Measurements from ENCODE around the gene INSC. TPM values are rescaled to one million over a fixed set of nuclear protein-coding genes. Genes with fewer than 3 reads are reported as not detected.

INSC gene
- total and polyA plus RNA-seq, 5 experiments from 2014 or later, result 0.16 to 0.60 TPM; not detected in 3

DNA sequence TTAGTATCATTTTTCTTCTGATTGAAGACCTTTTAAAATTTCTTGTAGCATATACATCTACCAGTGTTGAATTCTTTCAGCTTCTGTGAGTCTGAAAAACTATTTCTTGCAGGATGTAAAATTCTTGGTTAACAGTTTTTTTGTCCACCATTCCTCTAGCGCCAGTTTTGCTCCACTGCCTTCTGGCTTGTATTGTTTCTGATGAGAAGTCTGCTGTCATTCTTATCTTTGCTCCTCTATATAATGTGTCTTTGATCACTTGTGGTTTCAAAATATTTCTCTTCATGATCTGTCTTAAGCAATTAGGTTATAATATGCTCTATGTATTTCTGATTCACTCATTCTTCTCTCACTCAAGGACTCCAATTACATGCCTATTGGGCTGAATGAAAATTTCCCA, 152.3 kb downstream of the INSC start:
- Mint-ChIP-seq H3K9me3 (peaks cover 2 to 33% (median 17%) of the 10 kb centered on the region in 9 donors), H3K4me3 (no peak overlapping the region), H3K27ac (no peak overlapping the region)

DNA sequence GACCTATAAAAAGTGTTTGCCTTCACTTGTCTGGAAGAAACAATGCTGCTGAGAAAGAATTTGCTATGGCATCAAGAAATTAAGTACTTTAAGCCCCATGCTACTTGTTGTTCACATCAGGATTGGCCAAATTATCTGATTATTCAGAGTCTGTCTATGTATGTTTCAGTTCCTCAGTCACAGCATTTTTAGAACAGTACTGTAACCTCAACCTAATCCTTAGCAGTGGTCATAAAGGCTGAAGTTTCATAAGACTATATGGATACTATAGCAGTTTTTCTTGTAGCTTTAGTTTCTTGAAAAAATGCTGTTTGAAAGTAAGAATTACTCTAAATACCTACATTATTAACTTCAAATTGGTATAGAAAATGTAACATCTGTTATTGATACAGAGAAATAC, 153.9 kb downstream of the INSC start:
- Mint-ChIP-seq H3K27me3 (peaks cover 6 to 18% (median 8%) of the 10 kb centered on the region in 5 donors), H3K27ac (no peak overlapping the region), H3K36me3 (peaks cover 0 to 19% (median 2%) of the 10 kb centered on the region in 3 donors), H3K4me1 (no peaks in the 10 kb centered on the region), H3K4me3 (no peak overlapping the region), H3K9me3 (peaks cover 2 to 40% (median 17%) of the 10 kb centered on the region in 9 donors)
- DNase-seq (no peak), ATAC-seq (no peak)
- POLR2A ChIA-PET, result no interaction called here

More for the DNA sequence above, 152.3 kb downstream of the INSC start:
- no peak for ATAC-seq
- peaks cover 0 to 9% (median under 1%) of the 10 kb centered on the region in 5 donors for H3K27me3 Mint-ChIP-seq
- no peak for DNase-seq
- peaks cover 0 to 19% (median 2%) of the 10 kb centered on the region in 3 donors for H3K36me3 Mint-ChIP-seq
- no peaks in the 10 kb centered on the region for H3K4me1 Mint-ChIP-seq
- POLR2A ChIA-PET, result no interaction called here

DNA sequence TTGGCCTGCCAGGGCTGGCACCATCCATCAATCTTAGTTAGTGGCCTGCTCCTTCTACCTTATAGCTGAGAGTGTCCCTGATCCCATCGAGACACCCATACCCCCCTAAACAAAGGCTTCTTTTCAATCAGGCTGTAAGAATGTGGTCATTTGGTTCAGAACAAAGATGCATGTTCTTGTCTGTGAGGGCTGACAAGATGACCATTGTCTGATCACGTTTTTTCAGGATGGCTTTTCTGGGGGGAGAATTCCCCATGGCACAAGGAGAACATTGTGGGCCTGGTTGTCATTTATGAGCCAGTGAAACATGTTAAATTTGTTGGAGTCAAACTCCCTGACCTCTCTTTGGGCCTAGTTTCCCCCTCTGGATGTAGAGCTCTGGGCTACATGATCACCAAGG, 160.4 kb downstream of the INSC start:
- no peak overlapping the region for H3K4me3 Mint-ChIP-seq
- peaks cover 0 to 9% (median 0%) of the 10 kb centered on the region in 9 donors for H3K9me3 Mint-ChIP-seq
- DNase-seq (no peak), ATAC-seq (no peak)
- H3K27me3 Mint-ChIP-seq, result peaks cover 21 to 46% (median 26%) of the 10 kb centered on the region in 5 donors
- no peaks in the 10 kb centered on the region for H3K4me1 Mint-ChIP-seq
- no peaks in the 10 kb centered on the region for H3K36me3 Mint-ChIP-seq
- POLR2A ChIA-PET, result no interaction called here
- no peak overlapping the region for H3K27ac Mint-ChIP-seq

DNA sequence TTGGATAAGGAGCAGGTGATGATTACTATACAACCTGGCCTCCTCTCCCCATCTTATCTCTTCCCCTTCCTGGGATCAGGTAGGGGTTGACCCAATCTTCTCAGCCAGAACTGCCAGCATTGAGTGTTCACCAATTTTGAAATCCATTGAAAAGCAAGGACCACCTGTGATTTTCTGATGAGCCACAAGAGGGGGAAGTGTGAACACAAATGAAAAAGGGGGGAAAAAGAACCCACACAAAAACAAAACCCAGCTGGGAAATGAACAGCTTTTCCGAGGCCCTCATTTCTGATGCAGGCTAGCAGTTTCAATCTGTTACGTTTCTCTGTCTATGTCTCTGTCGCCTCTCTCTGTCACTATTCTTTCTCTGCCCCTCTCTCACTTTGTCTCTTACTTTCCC, 161.9 kb downstream of the INSC start:
- peaks cover 0 to 9% (median 0%) of the 10 kb centered on the region in 9 donors for H3K9me3 Mint-ChIP-seq
- DNase-seq (no peak), ATAC-seq (no peak)
- H3K27ac Mint-ChIP-seq, result no peak overlapping the region
- H3K27me3 Mint-ChIP-seq, result peaks cover 21 to 46% (median 29%) of the 10 kb centered on the region in 5 donors
- H3K36me3 Mint-ChIP-seq, result no peaks in the 10 kb centered on the region
- H3K4me3 Mint-ChIP-seq, result no peak overlapping the region
- POLR2A ChIA-PET, result no interaction called here
- H3K4me1 Mint-ChIP-seq, result no peaks in the 10 kb centered on the region

DNA sequence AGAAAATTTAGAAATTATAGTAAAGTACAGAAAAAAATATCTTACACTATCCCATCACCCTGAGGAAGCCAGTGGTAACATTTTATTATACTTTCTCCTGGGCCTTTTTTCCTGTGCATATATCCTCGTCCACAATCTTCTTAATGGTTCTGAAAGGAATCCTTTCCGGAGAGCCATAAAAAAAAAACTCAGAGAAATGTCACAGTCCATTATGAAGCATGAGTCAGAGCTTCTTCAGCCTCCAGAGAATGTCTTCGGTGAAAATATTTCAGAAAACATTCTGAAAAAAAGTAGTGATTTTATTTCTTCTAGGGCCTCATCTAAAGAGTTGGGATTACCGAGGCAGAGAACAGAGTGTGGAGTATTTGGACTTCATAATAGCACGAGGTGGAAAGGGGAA, 163.4 kb downstream of the INSC start:
- Mint-ChIP-seq H3K27me3 (peaks cover 24 to 50% (median 29%) of the 10 kb centered on the region in 5 donors), H3K4me3 (no peak overlapping the region), H3K9me3 (peaks cover 0 to 2% (median 0%) of the 10 kb centered on the region in 9 donors), H3K4me1 (no peaks in the 10 kb centered on the region), H3K36me3 (no peaks in the 10 kb centered on the region), H3K27ac (no peak overlapping the region)
- DNase-seq (no peak), ATAC-seq (no peak)
- POLR2A ChIA-PET, result no interaction called here

DNA sequence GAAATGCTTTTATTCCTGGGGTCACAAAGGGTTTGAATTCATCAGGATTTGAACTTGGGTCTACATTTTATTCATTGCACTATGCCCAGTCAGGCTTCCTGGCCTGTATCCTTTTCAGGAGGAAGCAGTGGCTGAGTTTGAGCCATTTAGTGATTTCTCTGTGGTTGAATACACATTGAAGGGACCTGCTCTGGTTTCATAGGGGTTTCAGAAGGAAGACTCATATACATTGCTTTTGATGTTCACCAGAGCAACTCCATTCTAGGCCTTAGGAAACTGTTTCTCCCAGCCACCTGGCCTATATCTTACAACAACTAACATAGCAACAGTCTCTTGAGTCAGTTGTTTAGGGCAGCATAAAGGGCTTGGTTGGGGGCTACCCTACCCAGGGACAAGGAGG, 165.7 kb downstream of the INSC start:
- POLR2A ChIA-PET, result no interaction called here

DNA sequence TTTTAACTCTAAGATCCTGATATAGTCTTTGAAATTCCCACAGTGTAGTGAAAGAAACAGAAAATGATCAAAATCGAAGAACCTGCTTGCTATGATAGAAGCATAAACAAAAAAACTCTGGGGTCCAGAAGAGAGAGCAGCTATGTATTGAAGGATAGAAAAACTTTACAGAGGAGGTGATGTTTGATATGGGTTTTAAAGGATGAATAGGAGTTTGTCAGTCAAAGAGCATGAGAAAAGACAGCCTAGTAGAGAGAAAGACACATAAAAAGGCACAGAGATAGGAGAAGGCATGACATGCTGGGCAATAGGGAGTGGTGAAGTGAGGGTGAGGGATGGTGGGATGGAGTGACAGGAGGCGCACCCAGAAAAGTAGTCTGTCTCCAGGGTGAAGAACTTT, 168.0 kb downstream of the INSC start:
- DNase-seq (no peak), ATAC-seq (no peak)
- Mint-ChIP-seq H3K9me3 (peaks cover 0 to 2% (median 0%) of the 10 kb centered on the region in 9 donors), H3K4me3 (no peak overlapping the region), H3K27ac (no peak overlapping the region), H3K4me1 (no peaks in the 10 kb centered on the region), H3K36me3 (no peaks in the 10 kb centered on the region), H3K27me3 (peaks cover 14 to 28% (median 17%) of the 10 kb centered on the region in 5 donors)
- POLR2A ChIA-PET, result no interaction called here

More for the DNA sequence above, 165.7 kb downstream of the INSC start:
- no peak for ATAC-seq
- H3K9me3 Mint-ChIP-seq, result peaks cover 0 to 2% (median 0%) of the 10 kb centered on the region in 9 donors
- H3K4me3 Mint-ChIP-seq, result no peak overlapping the region
- H3K4me1 Mint-ChIP-seq, result no peaks in the 10 kb centered on the region
- peaks cover 16 to 35% (median 22%) of the 10 kb centered on the region in 5 donors for H3K27me3 Mint-ChIP-seq
- H3K36me3 Mint-ChIP-seq, result no peaks in the 10 kb centered on the region
- no peak for DNase-seq
- no peak overlapping the region for H3K27ac Mint-ChIP-seq

DNA sequence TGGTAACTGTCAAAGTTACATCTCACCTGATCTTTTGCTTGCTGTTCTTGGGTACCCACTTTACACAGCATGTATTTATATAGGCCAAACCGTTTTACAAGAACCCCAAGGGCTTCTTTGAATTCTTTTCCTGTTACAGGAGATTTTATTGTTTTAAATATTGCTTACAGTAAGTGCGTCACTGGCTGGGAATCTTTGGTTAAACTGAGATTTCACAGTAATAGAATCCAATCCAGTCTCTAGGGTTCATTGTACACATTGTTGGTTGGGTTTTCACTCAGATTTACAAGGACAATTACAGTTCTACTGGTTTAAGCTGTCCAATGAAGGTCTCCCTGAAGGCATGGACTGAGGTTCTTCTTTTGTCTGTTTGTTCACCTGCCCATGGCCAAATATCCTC, 171.7 kb downstream of the INSC start:
- H3K27me3 Mint-ChIP-seq, result peaks cover 11 to 31% (median 14%) of the 10 kb centered on the region in 5 donors
- no peak overlapping the region for H3K27ac Mint-ChIP-seq
- peaks cover 0 to 2% (median 0%) of the 10 kb centered on the region in 4 donors for H3K4me1 Mint-ChIP-seq
- no peak for DNase-seq
- POLR2A ChIA-PET, result no interaction called here
- H3K36me3 Mint-ChIP-seq, result no peaks in the 10 kb centered on the region
- ATAC-seq, result no peak
- H3K9me3 Mint-ChIP-seq, result peaks cover 0 to 2% (median 0%) of the 10 kb centered on the region in 9 donors
- no peak overlapping the region for H3K4me3 Mint-ChIP-seq

DNA sequence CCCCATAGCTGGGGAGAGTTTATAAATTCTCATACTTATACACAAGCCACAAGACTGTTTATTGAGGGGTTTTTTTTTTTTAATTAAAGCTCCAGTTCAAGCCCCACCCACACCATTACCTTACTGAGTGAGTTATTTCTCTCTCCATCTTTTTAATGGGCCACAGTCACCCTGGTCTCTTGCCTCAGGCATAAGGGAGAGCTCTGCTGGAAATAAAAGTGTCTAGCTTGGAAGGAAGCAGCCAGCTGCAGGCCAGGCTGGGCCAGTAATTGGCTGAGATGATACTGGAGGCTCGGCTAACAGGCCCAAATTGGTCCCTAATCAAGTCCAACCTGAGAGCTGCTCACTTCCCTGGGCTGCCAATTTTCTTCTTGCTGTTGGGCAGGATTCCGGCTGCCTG, 174.1 kb downstream of the INSC start:
- Mint-ChIP-seq H3K9me3 (no peaks in the 10 kb centered on the region), H3K27me3 (peaks cover 5 to 21% (median 8%) of the 10 kb centered on the region in 5 donors), H3K4me3 (no peak overlapping the region), H3K27ac (no peak overlapping the region), H3K36me3 (no peaks in the 10 kb centered on the region), H3K4me1 (peaks cover 0 to 2% (median 0%) of the 10 kb centered on the region in 4 donors)
- DNase-seq, result no peak
- no peak for ATAC-seq
- POLR2A ChIA-PET, result no interaction called here

DNA sequence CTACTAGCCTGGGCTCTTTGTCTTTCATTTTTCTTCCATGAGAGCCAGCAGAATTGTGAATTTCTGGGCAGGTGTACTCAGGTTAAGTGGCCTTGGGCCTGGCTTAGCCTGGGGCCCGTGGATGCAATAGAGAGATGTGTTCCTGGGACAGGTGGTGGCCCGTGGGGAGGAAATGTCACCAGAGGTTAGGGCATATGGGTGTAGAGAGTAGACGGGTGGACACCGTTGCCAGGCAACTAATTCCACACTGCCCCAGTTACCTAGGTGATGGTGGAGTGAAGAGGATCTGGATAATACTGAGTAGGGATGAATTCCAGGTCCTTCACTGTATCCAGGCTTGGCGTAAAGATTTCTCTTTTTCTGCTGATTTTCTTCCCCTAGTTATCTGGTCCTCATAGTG, 175.0 kb downstream of the INSC start:
- peaks cover 5 to 21% (median 6%) of the 10 kb centered on the region in 5 donors for H3K27me3 Mint-ChIP-seq
- no peak for ATAC-seq
- POLR2A ChIA-PET, result no interaction called here
- DNase-seq, result no peak
- H3K27ac Mint-ChIP-seq, result no peak overlapping the region
- H3K4me3 Mint-ChIP-seq, result no peak overlapping the region
- peaks cover 0 to 2% (median 0%) of the 10 kb centered on the region in 4 donors for H3K4me1 Mint-ChIP-seq
- no peaks in the 10 kb centered on the region for H3K36me3 Mint-ChIP-seq
- H3K9me3 Mint-ChIP-seq, result no peaks in the 10 kb centered on the region

DNA sequence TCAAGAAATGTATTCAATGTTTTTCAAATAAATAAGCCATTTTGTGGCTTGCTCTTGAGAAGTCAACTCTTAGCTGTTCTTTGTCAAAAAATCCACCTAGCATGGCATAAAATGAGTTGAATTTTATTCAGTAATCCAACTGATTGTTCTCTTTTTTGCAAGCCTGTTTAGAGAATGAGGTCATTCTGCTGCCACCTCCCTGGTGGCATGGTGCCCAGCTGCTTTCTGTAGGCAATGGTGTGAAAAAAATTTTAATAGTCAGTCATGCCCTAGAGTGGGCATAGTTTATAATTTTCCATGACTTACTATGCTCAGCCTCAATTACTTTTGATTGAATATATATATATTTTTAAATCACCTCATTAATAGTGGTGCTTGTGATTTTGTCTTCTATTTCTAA, 177.2 kb downstream of the INSC start:
- POLR2A ChIA-PET, result no interaction called here
- H3K36me3 Mint-ChIP-seq, result no peaks in the 10 kb centered on the region
- peaks cover 3 to 21% (median 5%) of the 10 kb centered on the region in 5 donors for H3K27me3 Mint-ChIP-seq

DNA sequence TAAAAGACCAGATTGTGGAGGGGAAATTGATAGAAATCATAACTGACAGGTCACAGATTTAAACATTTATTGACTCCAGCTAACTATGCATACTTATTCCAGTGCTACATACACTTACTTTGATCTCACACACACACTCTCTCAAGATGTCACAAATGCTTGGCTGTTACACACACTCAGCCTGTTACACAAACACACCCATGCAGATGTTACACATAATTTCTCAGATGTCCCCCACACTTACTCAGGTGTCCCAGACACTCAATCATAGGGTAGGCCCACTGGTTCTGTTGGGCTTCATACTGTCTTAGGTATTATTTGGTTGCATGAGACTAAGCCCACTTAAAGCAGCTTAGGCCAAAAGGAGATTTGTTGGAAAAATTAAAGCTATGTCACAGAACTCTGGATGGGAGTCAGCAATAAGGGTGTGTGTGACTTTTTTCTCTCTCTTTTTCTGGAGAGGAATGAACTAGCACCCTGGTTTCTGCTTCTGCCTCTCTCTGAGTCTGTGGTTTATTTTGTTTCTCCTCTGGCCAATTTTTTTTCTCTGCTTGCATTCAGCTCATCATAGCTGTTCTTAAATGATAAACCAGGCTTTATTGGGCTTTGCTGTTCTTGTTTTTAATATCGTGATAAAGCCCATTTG, 179.4 kb downstream of the INSC start:
- H3K4me1 Mint-ChIP-seq, result no peaks in the 10 kb centered on the region
- POLR2A ChIA-PET, result no interaction called here
- H3K27ac Mint-ChIP-seq, result no peak overlapping the region

More for the DNA sequence above, 177.2 kb downstream of the INSC start:
- ATAC-seq, result no peak
- DNase-seq, result no peak
- peaks cover 0 to 2% (median 0%) of the 10 kb centered on the region in 4 donors for H3K4me1 Mint-ChIP-seq
- no peaks in the 10 kb centered on the region for H3K9me3 Mint-ChIP-seq
- H3K4me3 Mint-ChIP-seq, result no peak overlapping the region
- H3K27ac Mint-ChIP-seq, result no peak overlapping the region

DNA sequence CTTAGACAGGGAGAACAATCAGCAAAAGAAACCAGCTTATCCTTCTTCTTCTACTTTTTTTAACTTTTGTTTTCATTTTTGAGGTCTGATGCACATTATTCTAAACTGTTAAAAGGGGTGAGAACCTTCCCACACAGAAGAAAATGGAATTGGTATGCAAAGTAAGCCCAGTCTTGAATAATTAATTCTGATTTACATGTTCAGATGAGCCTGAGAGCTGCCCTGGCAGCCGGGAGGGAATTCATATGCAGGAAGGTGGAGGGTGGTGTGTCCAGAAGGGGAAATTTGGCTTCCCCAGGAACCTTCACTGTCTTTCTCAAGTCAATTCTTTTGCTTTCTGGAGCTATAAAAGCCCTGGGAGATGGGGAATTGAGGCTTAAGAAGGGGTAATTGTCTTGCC, 181.0 kb downstream of the INSC start:
- Mint-ChIP-seq H3K27me3 (peaks cover 2 to 18% (median 4%) of the 10 kb centered on the region in 5 donors), H3K36me3 (no peaks in the 10 kb centered on the region), H3K4me3 (no peak overlapping the region), H3K9me3 (no peaks in the 10 kb centered on the region), H3K27ac (no peak overlapping the region), H3K4me1 (no peaks in the 10 kb centered on the region)
- DNase-seq (no peak), ATAC-seq (no peak)
- POLR2A ChIA-PET, result no interaction called here

More for the DNA sequence above, 179.4 kb downstream of the INSC start:
- Mint-ChIP-seq H3K36me3 (no peaks in the 10 kb centered on the region), H3K27me3 (peaks cover 2 to 23% (median 4%) of the 10 kb centered on the region in 5 donors), H3K9me3 (no peaks in the 10 kb centered on the region), H3K4me3 (no peak overlapping the region)
- no peak for DNase-seq
- ATAC-seq, result no peak

Data from naive thymus-derived CD8-positive, alpha-beta T cell (primary cell).